Progenitor cell of endocrine pancreas (in vitro differentiated cells): ENCODE results near the gene URM1. TPM values are rescaled to one million over a fixed set of nuclear protein-coding genes. Genes with fewer than 3 reads are reported as not detected.

Source experiments
- DNase-seq: peaks from one replicate; pipeline ENCODE4 v3.0.0; 2021; ENCODE audit warnings: low spot score; ENCODE audit not compliant: unreplicated experiment
- H3K27ac Mint-ChIP-seq: 2 replicates; pipeline ENCODE4 v1.8.0; 2021; ENCODE audit warnings: mild to moderate bottlenecking, moderate library complexity, mixed read lengths
- H3K27me3 Mint-ChIP-seq: 2 replicates; pipeline ENCODE4 v1.8.0; 2021; ENCODE audit warnings: mixed read lengths
- H3K36me3 Mint-ChIP-seq: 2 replicates; pipeline ENCODE4 v1.8.0; 2022; ENCODE audit warnings: mixed read lengths; ENCODE audit not compliant: insufficient read depth
- H3K4me1 Mint-ChIP-seq: 2 replicates; pipeline ENCODE4 v1.8.0; 2021; ENCODE audit warnings: low read depth, mixed read lengths
- H3K4me3 Mint-ChIP-seq: 2 replicates; pipeline ENCODE4 v1.8.0; 2021; ENCODE audit warnings: low read depth, mild to moderate bottlenecking, moderate library complexity, mixed read lengths
- H3K9me3 Mint-ChIP-seq: 2 replicates; pipeline ENCODE4 v1.8.0; 2021; ENCODE audit warnings: low read depth, mixed read lengths
- total RNA-seq: library from RNA; stranded (reverse); gene quantifications from 2 replicates; pipeline ENCODE4 v1.2.1, GENCODE V29; 2021
- TF ChIP-seq, protein P1 (sequence below): fragments of 200-600 bp; sonication (generic); IDR thresholded peaks from one replicate; pipeline ENCODE4 v1.5.0; 2021; ENCODE audit warnings: antibody characterized with exemption, mild to moderate bottlenecking; ENCODE audit not compliant: unreplicated experiment

URM1 gene
- total RNA-seq, 1 donor from 2014 or later: 54.4 TPM

DNA sequence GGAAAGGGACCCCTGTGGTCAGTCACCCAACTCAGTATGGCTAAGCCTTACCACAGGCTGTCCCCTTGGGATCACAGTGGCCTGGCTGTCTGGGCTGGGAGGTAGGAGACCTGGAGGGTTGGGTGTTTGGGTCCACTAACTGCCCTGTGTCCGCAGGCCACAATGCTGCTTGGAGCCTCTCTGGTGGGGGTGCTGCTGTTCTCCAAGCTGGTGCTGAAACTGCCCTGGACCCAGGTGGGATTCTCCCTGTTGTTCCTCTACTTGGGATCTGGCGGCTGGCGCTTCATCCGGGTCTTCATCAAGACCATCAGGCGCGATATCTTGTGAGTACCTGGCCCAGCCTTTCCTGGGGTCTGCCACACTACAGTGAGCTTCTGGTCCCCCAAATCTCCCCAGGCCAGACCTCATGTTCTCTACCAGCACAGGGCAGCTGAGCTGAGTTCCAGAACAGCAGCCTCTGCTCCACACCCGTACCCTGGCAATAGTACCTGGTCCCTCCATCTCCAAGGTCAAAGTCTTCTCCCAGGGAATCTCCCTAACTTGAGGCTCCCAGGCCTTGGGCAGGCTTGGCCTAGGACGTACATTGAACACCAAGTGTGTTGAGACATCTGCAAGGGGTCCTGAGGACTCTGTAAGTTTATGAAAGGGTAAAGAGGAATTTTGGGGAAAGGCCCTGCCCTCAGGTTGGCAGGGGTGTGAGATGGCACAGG lies 28.0 kb upstream of the URM1 start:
- H3K36me3 Mint-ChIP-seq: peaks cover 3% of the 10 kb centered on the region
- H3K27me3 Mint-ChIP-seq: no peaks in the 10 kb centered on the region
- TF ChIP-seq, protein P1, sequence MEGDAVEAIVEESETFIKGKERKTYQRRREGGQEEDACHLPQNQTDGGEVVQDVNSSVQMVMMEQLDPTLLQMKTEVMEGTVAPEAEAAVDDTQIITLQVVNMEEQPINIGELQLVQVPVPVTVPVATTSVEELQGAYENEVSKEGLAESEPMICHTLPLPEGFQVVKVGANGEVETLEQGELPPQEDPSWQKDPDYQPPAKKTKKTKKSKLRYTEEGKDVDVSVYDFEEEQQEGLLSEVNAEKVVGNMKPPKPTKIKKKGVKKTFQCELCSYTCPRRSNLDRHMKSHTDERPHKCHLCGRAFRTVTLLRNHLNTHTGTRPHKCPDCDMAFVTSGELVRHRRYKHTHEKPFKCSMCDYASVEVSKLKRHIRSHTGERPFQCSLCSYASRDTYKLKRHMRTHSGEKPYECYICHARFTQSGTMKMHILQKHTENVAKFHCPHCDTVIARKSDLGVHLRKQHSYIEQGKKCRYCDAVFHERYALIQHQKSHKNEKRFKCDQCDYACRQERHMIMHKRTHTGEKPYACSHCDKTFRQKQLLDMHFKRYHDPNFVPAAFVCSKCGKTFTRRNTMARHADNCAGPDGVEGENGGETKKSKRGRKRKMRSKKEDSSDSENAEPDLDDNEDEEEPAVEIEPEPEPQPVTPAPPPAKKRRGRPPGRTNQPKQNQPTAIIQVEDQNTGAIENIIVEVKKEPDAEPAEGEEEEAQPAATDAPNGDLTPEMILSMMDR: no peak
- H3K9me3 Mint-ChIP-seq: no peaks in the 10 kb centered on the region
- no peak overlapping the region for H3K27ac Mint-ChIP-seq
- H3K4me3 Mint-ChIP-seq: no peak overlapping the region
- peaks cover 4% of the 10 kb centered on the region for H3K4me1 Mint-ChIP-seq
- DNase-seq: no peak

DNA sequence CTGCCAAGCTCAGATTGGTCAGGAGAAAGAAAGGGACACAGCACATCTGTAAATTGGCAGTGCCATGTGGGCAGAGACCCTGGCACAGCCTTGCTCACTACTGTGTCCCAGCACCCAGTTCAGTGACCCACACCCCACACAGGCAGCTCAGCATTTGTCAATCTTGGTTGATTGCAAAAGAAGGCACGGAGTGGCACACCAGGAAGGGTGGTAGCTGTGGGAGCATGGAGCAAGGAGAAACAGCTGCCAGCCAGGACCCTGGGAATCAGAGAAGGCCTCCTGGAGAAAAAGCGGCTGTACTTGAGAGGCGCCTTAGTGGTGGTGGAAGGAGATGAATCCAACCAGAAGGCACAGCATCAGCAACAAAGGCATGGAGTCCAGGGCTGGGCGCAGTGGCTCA lies 27.3 kb upstream of the URM1 start:
- no peak overlapping the region for H3K4me3 Mint-ChIP-seq
- no peaks in the 10 kb centered on the region for H3K9me3 Mint-ChIP-seq
- H3K27me3 Mint-ChIP-seq: no peaks in the 10 kb centered on the region
- no peak overlapping the region for H3K27ac Mint-ChIP-seq
- peaks cover 3% of the 10 kb centered on the region for H3K36me3 Mint-ChIP-seq
- TF ChIP-seq, protein P1: no peak
- no peak for DNase-seq
- peaks cover 4% of the 10 kb centered on the region for H3K4me1 Mint-ChIP-seq

DNA sequence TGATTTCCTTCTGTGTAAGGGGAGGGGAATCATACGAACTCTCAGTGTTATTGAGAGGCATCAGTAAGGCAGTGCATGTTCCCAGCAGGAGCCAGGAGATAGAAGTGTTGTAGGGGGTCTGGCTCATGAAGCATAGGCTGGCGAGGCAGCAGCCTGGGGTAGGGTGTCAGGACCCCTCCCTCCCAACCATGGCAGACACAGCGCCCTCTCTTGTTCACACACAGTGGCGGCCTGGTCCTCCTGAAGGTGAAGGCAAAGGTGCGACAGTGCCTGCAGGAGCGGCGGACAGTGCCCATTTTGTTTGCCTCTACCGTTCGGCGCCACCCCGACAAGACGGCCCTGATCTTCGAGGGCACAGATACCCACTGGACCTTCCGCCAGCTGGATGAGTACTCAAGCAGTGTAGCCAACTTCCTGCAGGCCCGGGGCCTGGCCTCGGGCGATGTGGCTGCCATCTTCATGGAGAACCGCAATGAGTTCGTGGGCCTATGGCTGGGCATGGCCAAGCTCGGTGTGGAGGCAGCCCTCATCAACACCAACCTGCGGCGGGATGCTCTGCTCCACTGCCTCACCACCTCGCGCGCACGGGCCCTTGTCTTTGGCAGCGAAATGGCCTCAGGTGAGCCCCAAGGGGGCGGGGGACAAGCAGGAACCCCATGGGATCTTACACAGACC lies 26.1 kb upstream of the URM1 start:
- H3K4me3 Mint-ChIP-seq: no peak overlapping the region
- H3K9me3 Mint-ChIP-seq: no peaks in the 10 kb centered on the region
- DNase-seq: no peak
- H3K36me3 Mint-ChIP-seq: peaks cover 4% of the 10 kb centered on the region
- no peak overlapping the region for H3K27ac Mint-ChIP-seq
- H3K4me1 Mint-ChIP-seq: peaks cover 4% of the 10 kb centered on the region
- H3K27me3 Mint-ChIP-seq: no peaks in the 10 kb centered on the region
- TF ChIP-seq, protein P1: no peak

DNA sequence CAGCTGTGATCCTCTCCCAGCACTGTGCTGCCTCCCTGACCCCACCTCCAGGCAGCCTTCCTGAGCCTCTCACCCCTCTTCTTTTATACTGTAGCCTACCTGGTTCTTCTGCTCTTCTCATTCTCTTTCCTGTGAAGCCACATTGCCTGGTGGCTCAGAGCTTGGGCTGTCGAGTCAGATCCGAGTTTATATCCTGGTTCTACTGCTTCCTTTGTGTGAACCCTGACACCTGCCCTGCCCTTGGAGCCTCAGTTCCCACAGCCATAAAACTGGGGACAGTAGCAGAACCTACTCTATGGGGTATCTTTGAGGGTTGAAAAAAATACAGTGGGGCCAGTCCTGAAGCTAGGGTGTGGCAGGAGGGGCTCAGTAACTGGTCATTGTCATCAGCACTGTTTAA lies 22.0 kb upstream of the URM1 start:
- no peaks in the 10 kb centered on the region for H3K4me1 Mint-ChIP-seq
- DNase-seq: no peak
- TF ChIP-seq, protein P1: no peak
- peaks cover 8% of the 10 kb centered on the region for H3K36me3 Mint-ChIP-seq
- no peaks in the 10 kb centered on the region for H3K9me3 Mint-ChIP-seq
- H3K27me3 Mint-ChIP-seq: no peaks in the 10 kb centered on the region
- H3K4me3 Mint-ChIP-seq: no peak overlapping the region
- no peak overlapping the region for H3K27ac Mint-ChIP-seq

DNA sequence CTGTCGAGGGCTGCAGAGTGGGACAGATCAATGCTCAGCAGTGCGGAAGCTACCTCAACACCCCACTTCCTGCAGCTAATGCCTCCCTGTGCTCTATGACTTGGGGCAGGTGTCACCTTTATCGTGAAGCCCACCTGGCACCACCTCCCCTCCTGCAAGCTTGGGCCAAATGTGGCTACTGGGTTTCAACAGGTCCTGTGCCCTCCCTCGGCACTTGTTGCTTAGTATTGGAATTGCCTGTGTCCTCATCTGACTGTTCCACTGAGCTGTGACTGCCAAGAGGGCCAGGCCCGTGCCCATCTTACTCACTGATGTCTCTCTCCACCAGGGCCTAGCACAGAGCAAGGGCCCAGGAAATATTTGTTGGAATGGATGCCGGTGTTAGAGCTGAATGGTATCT lies 21.4 kb upstream of the URM1 start:
- H3K36me3 Mint-ChIP-seq: peaks cover 8% of the 10 kb centered on the region

More for the DNA sequence above, 21.4 kb upstream of the URM1 start:
- Mint-ChIP-seq H3K4me1 (no peaks in the 10 kb centered on the region), H3K4me3 (no peak overlapping the region), H3K27me3 (no peaks in the 10 kb centered on the region), H3K9me3 (no peaks in the 10 kb centered on the region), H3K27ac (no peak overlapping the region)
- no peak for DNase-seq
- TF ChIP-seq, protein P1: no peak
